K562 (cell line): Measurements from ENCODE around the gene KCNA1. TPM values are rescaled to one million over a fixed set of nuclear protein-coding genes. Genes with fewer than 3 reads are reported as not detected.

Experiments
- ATAC-seq: fragments of 200-7000 bp; cut with Tn5 transposase; 3 replicates; pipeline ENCODE4 v1.9.1; 2020; ENCODE audit warnings: moderate library complexity
- BruUV-seq: library from RNA; stranded (reverse); fragments of 400-500 nt; replicated peaks from 2 replicates; lab custom pipeline; 2021; lab: Mats Ljungman, UMichigan
- CTCF ChIA-PET: fragments of 300-600 bp; formaldehyde crosslinking; extraction: SDS; loops from one replicate; lab custom pipeline; 2021; ENCODE audit warnings: low intra/inter-chr PET ratio; lab: Yijun Ruan, JAX
- POLR2A ChIA-PET: fragments of 300-600, 350-650 bp; sonication (Branson Sonifier 250); formaldehyde crosslinking; extraction: SDS; loops from one replicate; lab custom pipeline; 2021; ENCODE audit warnings: antibody characterized with exemption, inconsistent platforms; lab: Yijun Ruan, JAX
- DNase-seq, 4 experiments: peaks; one replicate each; pipeline versions ENCODE4 v3.0.0 to v3.0.0-alpha.2; 2011 to 2018; ENCODE audit warnings: low spot score in 3 of 4, mixed read lengths in 3 of 4; ENCODE audit errors: extremely low read depth in 1 of 4
- FAIRE-seq: peaks from 2 replicates; lab custom pipeline; 2011; peaks lifted over from hg19 to GRCh38; lab: Jason Lieb, UNC
- H2AFZ ChIP-seq: 2 replicates; pipeline ENCODE4 v1.6.0; 2011; ENCODE audit warnings: low read depth, low read length, control low read depth, inconsistent platforms
- H3K27ac ChIP-seq: fragments of 200-600 bp; 3 replicates; pipeline ENCODE4 v1.8.0; 2011; ENCODE audit warnings: low read depth, mild to moderate bottlenecking, control low read depth, inconsistent platforms, low read length, moderate library complexity, mixed read lengths; ENCODE audit errors: extremely low read depth
- H3K27me3 ChIP-seq, 2 experiments: fragments of 300-600 bp in 1 of 2; 2 replicates in 1 of 2; 3 replicates in 1 of 2; pipeline versions ENCODE4 v1.6.0 to v1.8.0; 2011; ENCODE audit warnings: inconsistent platforms in 2 of 2, low read length in 2 of 2, mild to moderate bottlenecking in 1 of 2, mixed read lengths in 1 of 2, moderate library complexity in 1 of 2; ENCODE audit not compliant: control insufficient read depth in 2 of 2, insufficient read depth in 2 of 2
- H3K36me3 ChIP-seq: fragments of 300-600 bp; 3 replicates; pipeline ENCODE4 v1.8.0; 2011; ENCODE audit warnings: mild to moderate bottlenecking, low read length, inconsistent platforms; ENCODE audit not compliant: control insufficient read depth, insufficient read depth
- H3K4me1 ChIP-seq, 2 experiments: fragments of 200-600 bp in 1 of 2; replicated peaks in 1 of 2; 2 replicates in 1 of 2; 3 replicates in 1 of 2; pipeline versions ENCODE4 v1.5.1 to v1.8.0; 2011; ENCODE audit warnings: inconsistent platforms in 2 of 2, low read length in 2 of 2, mild to moderate bottlenecking in 1 of 2, mixed read lengths in 1 of 2, moderate library complexity in 1 of 2; ENCODE audit not compliant: control insufficient read depth in 2 of 2, insufficient read depth in 2 of 2
- H3K4me2 ChIP-seq: 2 replicates; pipeline ENCODE4 v1.6.1; 2011; ENCODE audit warnings: low read length, control low read depth, inconsistent platforms, mixed read lengths; ENCODE audit not compliant: insufficient read depth
- H3K4me3 ChIP-seq: fragments of 200-600 bp; sonication (generic), shearing (Covaris generic); 2 replicates; pipeline ENCODE4 v1.5.1; 2016; ENCODE audit warnings: control low read depth, inconsistent platforms
- H3K79me2 ChIP-seq: fragments of 200-600 bp; 3 replicates; pipeline ENCODE4 v1.8.0; 2011; ENCODE audit warnings: low read length, inconsistent platforms; ENCODE audit not compliant: control insufficient read depth, insufficient read depth
- H3K9ac ChIP-seq, 2 experiments: 2 replicates each; pipeline versions ENCODE4 v1.6.0 to v1.6.1; 2011; ENCODE audit warnings: low read depth in 2 of 2, low read length in 2 of 2, control low read depth in 1 of 2, inconsistent platforms in 1 of 2, mild to moderate bottlenecking in 1 of 2, mixed read lengths in 1 of 2; ENCODE audit not compliant: insufficient read depth in 1 of 2
- H3K9me1 ChIP-seq: one replicate; pipeline ENCODE4 v1.6.0; 2011; ENCODE audit warnings: inconsistent platforms, mild to moderate bottlenecking, low read length, moderate library complexity; ENCODE audit not compliant: control insufficient read depth, insufficient read depth
- H3K9me3 ChIP-seq: replicated peaks from 2 replicates; pipeline ENCODE4 v1.5.1; 2011; ENCODE audit warnings: low read depth, low read length, inconsistent platforms; ENCODE audit not compliant: control insufficient read depth, insufficient read depth
- H4K20me1 ChIP-seq: replicated peaks from 2 replicates; pipeline ENCODE4 v1.6.1; 2011; ENCODE audit warnings: low read length, inconsistent platforms, mixed read lengths; ENCODE audit not compliant: control insufficient read depth, insufficient read depth
- DACH1 ChIP-seq: fragments of 450-650 bp; IDR thresholded peaks from 2 replicates; pipeline ENCODE4 v1.6.1; 2018; ENCODE audit not compliant: partially characterized antibody
- DNMT1 ChIP-seq: fragments of 450-650 bp; IDR thresholded peaks from 2 replicates; pipeline ENCODE4 v1.6.1; 2016; ENCODE audit warnings: antibody characterized with exemption, mild to moderate bottlenecking
- TEAD1 ChIP-seq, 2 experiments: fragments of 450-650 bp in 1 of 2; sonication (generic) in 1 of 2; formaldehyde crosslinking; IDR thresholded peaks; 2 replicates each; pipeline versions ENCODE4 v1.4.0 to v1.8.0; 2020 to 2022; ENCODE audit warnings: mild to moderate bottlenecking in 2 of 2, missing genetic modification reagents in 1 of 2
- WGBS: fragments of 100-300 bp; shearing (Covaris generic); methylation state at CpG from one replicate; pipeline ENCODE4 v1.1.6; 2016; ENCODE audit warnings: low coverage, mixed read lengths; ENCODE audit not compliant: insufficient coverage; ENCODE audit errors: missing lambda C conversion rate; 5-methylcytosine and 5-hydroxymethylcytosine counted together
- in situ Hi-C: fragments of 300-500 bp; cut with MboI; formaldehyde crosslinking; loops from 4 replicates; pipeline ENCODE4 v1.15.0; 2018; ENCODE audit warnings: inconsistent platforms, mixed read lengths
- intact Hi-C: fragments of 100-400 bp; cut with micrococcal nuclease; formaldehyde crosslinking; loops from 2 replicates; pipeline ENCODE4 v1.14.2; 2022
- polyA plus RNA-seq, 8 experiments: library from polyadenylated mRNA; depleted of rRNA in 4 of 8; stranded (reverse) in 5 of 8; unstranded in 3 of 8; fragments of >200 nt; fragmentation: Nextera tagmentation in 2 of 8; fragmentation: Illumina TruSeq in 1 of 8; extraction: Ambion mirVana in 2 of 8; extraction: Trizol in 1 of 8; gene quantifications; 2 replicates each; pipeline versions ENCODE4 v1.2.1 to v1.2.3, GENCODE V29; 2011 to 2014; ENCODE audit warnings: inconsistent platforms in 1 of 8, missing spikeins in 1 of 8
- total RNA-seq, 7 experiments: library from RNA; depleted of rRNA in 6 of 7; stranded (reverse); fragments of >200 nt in 6 of 7; fragmentation: Illumina TruSeq in 2 of 7; extraction: Trizol in 2 of 7; gene quantifications; 2 replicates each; pipeline versions ENCODE4 v1.2.1 to v1.2.3, GENCODE V29; 2011 to 2021; ENCODE audit warnings: low replicate concordance in 1 of 7
- TF ChIP-seq, protein P1 (sequence below): sonication (generic); formaldehyde crosslinking; IDR thresholded peaks from 2 replicates; pipeline ENCODE4 v1.5.0; 2020; ENCODE audit warnings: missing genetic modification reagents
- TF ChIP-seq, protein P2 (sequence below): fragments of 250-450 bp; sonication (Bioruptor Pico); IDR thresholded peaks from 2 replicates; pipeline ENCODE4 v1.4.0; 2020; ENCODE audit warnings: mild to moderate bottlenecking, moderate library complexity, borderline replicate concordance
- TF ChIP-seq, protein P3 (sequence below): IDR thresholded peaks from 2 replicates; pipeline ENCODE4 v1.6.1; 2016; ENCODE audit warnings: missing genetic modification characterization, missing compliant biosample characterization

KCNA1 gene
- total and polyA plus RNA-seq, 9 of the 15 experiments (the other 6 are each of a cell fraction or from before 2014, with no cell fraction given): not detected

DNA sequence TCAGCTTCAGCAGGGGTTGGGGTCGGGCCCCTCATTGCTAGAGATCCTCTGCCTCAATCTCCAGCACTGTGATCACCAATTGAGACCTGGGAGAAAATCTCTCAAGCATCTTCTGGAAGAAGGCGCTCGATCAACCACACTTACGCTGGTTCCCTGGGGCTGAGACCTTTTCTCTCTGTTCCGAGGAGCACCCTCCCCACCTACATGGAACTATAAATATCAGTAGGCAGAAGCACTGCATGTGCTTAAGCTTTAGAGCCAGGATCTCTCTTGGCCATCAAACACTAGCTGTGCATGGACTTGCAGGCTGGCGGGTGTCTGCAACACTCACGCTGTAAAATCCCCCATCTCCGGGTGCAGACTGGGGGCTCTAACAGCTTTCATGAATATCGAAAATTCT, 38.2 kb upstream of the KCNA1 start (continued):
- TF ChIP-seq, protein P1, sequence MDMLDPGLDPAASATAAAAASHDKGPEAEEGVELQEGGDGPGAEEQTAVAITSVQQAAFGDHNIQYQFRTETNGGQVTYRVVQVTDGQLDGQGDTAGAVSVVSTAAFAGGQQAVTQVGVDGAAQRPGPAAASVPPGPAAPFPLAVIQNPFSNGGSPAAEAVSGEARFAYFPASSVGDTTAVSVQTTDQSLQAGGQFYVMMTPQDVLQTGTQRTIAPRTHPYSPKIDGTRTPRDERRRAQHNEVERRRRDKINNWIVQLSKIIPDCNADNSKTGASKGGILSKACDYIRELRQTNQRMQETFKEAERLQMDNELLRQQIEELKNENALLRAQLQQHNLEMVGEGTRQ (CRISPR knock-in tag): no peak
- no peak for TF ChIP-seq DACH1

DNA sequence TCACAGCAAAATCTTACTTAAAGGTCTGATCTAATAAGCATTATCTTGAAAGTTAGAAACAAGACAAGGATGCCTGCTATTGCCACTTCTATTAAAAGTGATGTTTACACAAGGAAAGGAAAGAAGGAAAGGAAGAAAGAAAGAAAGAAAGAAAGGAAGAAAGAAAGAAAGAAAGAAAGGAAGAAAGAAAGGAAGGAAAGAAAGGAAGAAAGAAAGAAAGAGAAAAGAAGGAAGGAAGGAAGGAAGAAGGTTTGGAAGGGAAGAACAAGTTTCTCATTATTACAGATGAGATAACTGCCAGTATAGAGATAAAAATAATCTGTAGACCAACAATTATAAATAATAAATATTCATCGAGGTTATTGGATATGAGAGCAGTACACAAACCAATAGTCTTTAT, 35.8 kb upstream of the KCNA1 start:
- H3K4me2 ChIP-seq: no peak overlapping the region
- H4K20me1 ChIP-seq: no peaks in the 10 kb centered on the region
- DNase-seq (no peak), FAIRE-seq (no peak), ATAC-seq (no peak)
- no TSS peak for BruUV-seq
- H3K79me2 ChIP-seq: no peaks in the 10 kb centered on the region
- no peaks in the 10 kb centered on the region for H3K27me3 ChIP-seq
- no peak overlapping the region for H3K27ac ChIP-seq
- H3K4me1 ChIP-seq: no peaks in the 10 kb centered on the region; a peak in 1 of 5 replicates
- H3K36me3 ChIP-seq: no peaks in the 10 kb centered on the region
- ChIA-PET CTCF (interaction anchor here (0.6 kb wide), 1 partner anchor 23 kb away, joined by 3 read pairs; no protein-coding TSS in a partner anchor), POLR2A (no interaction called here)
- no peak overlapping the region for H3K9ac ChIP-seq
- H3K9me1 ChIP-seq: no peaks in the 10 kb centered on the region
- TF ChIP-seq DNMT1: no peak
- no peak for TF ChIP-seq TEAD1 (CRISPR knock-in tag; IDR thresholded peaks at IDR 0.05)
- TF ChIP-seq, protein P2, sequence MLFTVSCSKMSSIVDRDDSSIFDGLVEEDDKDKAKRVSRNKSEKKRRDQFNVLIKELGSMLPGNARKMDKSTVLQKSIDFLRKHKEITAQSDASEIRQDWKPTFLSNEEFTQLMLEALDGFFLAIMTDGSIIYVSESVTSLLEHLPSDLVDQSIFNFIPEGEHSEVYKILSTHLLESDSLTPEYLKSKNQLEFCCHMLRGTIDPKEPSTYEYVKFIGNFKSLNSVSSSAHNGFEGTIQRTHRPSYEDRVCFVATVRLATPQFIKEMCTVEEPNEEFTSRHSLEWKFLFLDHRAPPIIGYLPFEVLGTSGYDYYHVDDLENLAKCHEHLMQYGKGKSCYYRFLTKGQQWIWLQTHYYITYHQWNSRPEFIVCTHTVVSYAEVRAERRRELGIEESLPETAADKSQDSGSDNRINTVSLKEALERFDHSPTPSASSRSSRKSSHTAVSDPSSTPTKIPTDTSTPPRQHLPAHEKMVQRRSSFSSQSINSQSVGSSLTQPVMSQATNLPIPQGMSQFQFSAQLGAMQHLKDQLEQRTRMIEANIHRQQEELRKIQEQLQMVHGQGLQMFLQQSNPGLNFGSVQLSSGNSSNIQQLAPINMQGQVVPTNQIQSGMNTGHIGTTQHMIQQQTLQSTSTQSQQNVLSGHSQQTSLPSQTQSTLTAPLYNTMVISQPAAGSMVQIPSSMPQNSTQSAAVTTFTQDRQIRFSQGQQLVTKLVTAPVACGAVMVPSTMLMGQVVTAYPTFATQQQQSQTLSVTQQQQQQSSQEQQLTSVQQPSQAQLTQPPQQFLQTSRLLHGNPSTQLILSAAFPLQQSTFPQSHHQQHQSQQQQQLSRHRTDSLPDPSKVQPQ: no peak
- TF ChIP-seq, protein P3, sequence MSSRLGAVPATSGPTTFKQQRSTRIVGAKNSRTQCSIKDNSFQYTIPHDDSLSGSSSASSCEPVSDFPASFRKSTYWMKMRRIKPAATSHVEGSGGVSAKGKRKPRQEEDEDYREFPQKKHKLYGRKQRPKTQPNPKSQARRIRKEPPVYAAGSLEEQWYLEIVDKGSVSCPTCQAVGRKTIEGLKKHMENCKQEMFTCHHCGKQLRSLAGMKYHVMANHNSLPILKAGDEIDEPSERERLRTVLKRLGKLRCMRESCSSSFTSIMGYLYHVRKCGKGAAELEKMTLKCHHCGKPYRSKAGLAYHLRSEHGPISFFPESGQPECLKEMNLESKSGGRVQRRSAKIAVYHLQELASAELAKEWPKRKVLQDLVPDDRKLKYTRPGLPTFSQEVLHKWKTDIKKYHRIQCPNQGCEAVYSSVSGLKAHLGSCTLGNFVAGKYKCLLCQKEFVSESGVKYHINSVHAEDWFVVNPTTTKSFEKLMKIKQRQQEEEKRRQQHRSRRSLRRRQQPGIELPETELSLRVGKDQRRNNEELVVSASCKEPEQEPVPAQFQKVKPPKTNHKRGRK (tag): peak; percentile 68; the same call in 1 of the 2 replicates
- WGBS: 0% methylated on average over 1 of the region's 1 CpG
- no peak overlapping the region for H3K4me3 ChIP-seq
- H3K9me3 ChIP-seq: no peaks in the 10 kb centered on the region
- no peak overlapping the region for H2AFZ ChIP-seq
- in situ Hi-C loops (loop anchor here (10.0 kb wide), 1 partner anchor 131 kb away; no protein-coding TSS in a partner anchor), intact Hi-C loops (no loop called here)
